Activated B cell treated with CpG ODN at 0.5 μM for 24 hours (primary cell): ENCODE data around the gene OR6C2. TPM values are rescaled to one million over a fixed set of nuclear protein-coding genes. Genes with fewer than 3 reads are reported as not detected.
A peak's percentile ranks its signal among the peaks of the same experiment; 100 is the strongest.
"Not testable (repeated sequence)": the region's sequence is repeated elsewhere in the genome, so short reads cannot be mapped to it uniquely, and the experiment has no call there.

Experiments
- ATAC-seq: fragments of 200-7000 bp; cut with Tn5 transposase; one replicate; pipeline ENCODE4 v1.10.0; 2021; ENCODE audit warnings: low read depth, mild to moderate bottlenecking, moderate library complexity
- CTCF ChIA-PET: fragments of 350-600 bp; sonication (Branson Sonifier 250); formaldehyde crosslinking; loops from one replicate; lab custom pipeline; 2021; ENCODE audit warnings: antibody characterized with exemption; lab: Charles Lee
- POLR2A ChIA-PET: fragments of 350-600 bp; sonication (Branson Sonifier 250); formaldehyde crosslinking; loops from one replicate; lab custom pipeline; 2021; ENCODE audit warnings: antibody characterized with exemption; lab: Charles Lee
- DNase-seq: peaks from one replicate; pipeline ENCODE4 v3.0.0; 2022
- H3K27ac Mint-ChIP-seq: one replicate; pipeline ENCODE4 v1.8.0; 2020; ENCODE audit warnings: mixed read lengths
- H3K27me3 Mint-ChIP-seq: one replicate; pipeline ENCODE4 v1.8.0; 2021; ENCODE audit warnings: mixed read lengths
- H3K36me3 Mint-ChIP-seq: one replicate; pipeline ENCODE4 v1.8.0; 2021; ENCODE audit warnings: low read depth, mixed read lengths
- H3K4me1 Mint-ChIP-seq: one replicate; pipeline ENCODE4 v1.8.0; 2021; ENCODE audit warnings: mixed read lengths
- H3K4me3 Mint-ChIP-seq: one replicate; pipeline ENCODE4 v1.8.0; 2020; ENCODE audit warnings: mild to moderate bottlenecking, mixed read lengths
- H3K9me3 Mint-ChIP-seq: one replicate; pipeline ENCODE4 v1.8.0; 2020; ENCODE audit warnings: mixed read lengths
- intact Hi-C: fragments of 100-400 bp; cut with micrococcal nuclease; formaldehyde crosslinking; loops from one replicate; pipeline ENCODE4 v1.15.1; 2024
- total RNA-seq: library from RNA; stranded (reverse); gene quantifications from 2 replicates; pipeline ENCODE4 v1.2.3, GENCODE V29; 2022
- TF ChIP-seq, protein P1 (sequence below): fragments of 200-600 bp; IDR thresholded peaks from one replicate; pipeline ENCODE4 v1.8.0; 2022; ENCODE audit warnings: antibody characterized with exemption, mild to moderate bottlenecking

OR6C2 gene
- total RNA-seq, 1 donor from 2014 or later = not detected

DNA sequence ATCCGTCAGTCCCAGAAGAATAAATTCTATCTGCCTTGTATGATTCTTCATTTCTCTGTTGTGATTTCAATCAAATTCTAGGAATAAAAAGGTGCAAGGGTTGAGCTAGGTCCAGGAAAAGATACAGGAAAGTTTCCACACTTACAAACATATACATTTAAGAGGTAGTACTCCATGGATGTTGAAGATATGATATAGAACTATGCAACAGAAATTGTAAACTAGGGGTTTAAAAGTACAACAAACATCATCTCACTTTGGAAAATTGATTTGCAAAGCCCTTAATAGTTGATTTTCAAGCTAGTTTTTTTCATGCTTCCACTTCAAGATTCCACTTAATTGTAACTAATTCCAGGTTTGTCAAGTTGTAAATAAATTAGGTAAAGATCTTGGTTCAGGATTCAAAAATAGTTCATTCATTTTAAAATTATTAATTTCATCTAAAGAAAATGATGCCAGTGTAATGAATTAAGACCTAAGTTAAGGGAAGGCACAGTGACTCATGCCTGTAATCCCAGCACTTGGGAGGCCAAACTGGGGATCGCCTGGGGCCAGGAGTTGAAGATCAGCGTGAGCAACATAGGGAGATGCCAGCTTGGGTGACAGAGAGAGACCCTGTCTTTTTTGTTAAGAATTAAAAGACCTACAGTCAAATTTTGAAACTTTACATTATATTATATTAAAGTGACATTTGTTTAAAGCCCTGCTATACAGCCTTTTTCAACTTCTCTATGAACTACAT lies 26.4 kb downstream of the OR6C2 start, which contains the start of gene OR6C70:
TSS of gene OR6C70 (minus strand) at position 51 of the 742 bp plus-strand sequence. CDS start at position 51, 0 bp downstream.
- no peaks in the 10 kb centered on the region for H3K27me3 Mint-ChIP-seq
- no peaks in the 10 kb centered on the region for H3K36me3 Mint-ChIP-seq
- ATAC-seq = no peak
- peaks cover 45% of the 10 kb centered on the region for H3K4me1 Mint-ChIP-seq
- ChIA-PET POLR2A (no interaction called here), CTCF (no interaction called here)
- no peak within 1 kb of the TSS for H3K4me3 Mint-ChIP-seq
- intact Hi-C loops = no loop called here
- H3K9me3 Mint-ChIP-seq = no peaks in the 10 kb centered on the region
- DNase-seq = no peak
- H3K27ac Mint-ChIP-seq = peak within 1 kb of the TSS; percentile 22
- TF ChIP-seq, protein P1, sequence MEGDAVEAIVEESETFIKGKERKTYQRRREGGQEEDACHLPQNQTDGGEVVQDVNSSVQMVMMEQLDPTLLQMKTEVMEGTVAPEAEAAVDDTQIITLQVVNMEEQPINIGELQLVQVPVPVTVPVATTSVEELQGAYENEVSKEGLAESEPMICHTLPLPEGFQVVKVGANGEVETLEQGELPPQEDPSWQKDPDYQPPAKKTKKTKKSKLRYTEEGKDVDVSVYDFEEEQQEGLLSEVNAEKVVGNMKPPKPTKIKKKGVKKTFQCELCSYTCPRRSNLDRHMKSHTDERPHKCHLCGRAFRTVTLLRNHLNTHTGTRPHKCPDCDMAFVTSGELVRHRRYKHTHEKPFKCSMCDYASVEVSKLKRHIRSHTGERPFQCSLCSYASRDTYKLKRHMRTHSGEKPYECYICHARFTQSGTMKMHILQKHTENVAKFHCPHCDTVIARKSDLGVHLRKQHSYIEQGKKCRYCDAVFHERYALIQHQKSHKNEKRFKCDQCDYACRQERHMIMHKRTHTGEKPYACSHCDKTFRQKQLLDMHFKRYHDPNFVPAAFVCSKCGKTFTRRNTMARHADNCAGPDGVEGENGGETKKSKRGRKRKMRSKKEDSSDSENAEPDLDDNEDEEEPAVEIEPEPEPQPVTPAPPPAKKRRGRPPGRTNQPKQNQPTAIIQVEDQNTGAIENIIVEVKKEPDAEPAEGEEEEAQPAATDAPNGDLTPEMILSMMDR = no peak

DNA sequence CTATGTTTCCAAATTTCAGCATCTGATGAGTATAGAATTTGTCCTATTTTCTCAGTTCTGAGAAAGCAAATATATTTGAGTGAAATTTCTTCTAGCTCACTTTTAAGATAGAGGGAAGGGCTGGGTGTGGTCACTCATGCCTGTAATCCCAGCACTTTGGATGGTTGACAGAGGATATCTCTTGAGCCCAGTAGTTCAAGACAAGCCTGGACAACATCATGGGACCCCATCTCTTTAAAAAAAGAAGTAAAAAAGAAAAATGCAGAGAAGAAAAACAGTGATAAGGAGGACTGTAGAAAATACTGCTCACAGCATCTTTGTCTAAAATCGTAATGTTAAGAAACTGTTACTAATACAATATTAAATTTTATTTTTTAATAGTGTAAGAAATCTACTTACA lies 28.4 kb downstream of the OR6C2 start:
- CTCF ChIA-PET = no interaction called here
- no peak for ATAC-seq
- POLR2A ChIA-PET = no interaction called here
- intact Hi-C loops = no loop called here
- TF ChIP-seq, protein P1 = no peak
- Mint-ChIP-seq H3K27me3 (no peaks in the 10 kb centered on the region), H3K4me1 (peaks cover 32% of the 10 kb centered on the region), H3K36me3 (no peaks in the 10 kb centered on the region), H3K9me3 (no peaks in the 10 kb centered on the region), H3K4me3 (no peak overlapping the region), H3K27ac (no peak overlapping the region)
- no peak for DNase-seq

DNA sequence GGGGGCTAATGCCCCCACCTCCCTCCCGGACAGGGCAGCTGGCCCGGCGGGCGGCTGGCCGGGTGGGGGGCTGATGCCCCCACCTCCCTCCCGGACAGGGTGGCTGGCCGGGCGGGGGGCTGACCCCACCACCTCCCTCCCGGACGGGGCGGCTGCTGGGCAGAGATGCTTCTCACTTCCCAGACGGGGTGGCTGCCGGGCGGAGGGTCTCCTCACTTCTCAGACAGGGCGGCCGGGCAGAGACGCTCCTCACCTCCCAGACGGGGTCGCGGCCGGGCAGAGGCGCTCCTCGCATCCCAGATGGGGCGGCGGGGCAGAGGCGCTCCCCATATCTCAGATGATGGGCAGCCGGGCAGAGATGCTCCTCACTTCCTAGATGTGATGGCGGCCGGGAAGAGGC lies 35.3 kb downstream of the OR6C2 start:
- CTCF ChIA-PET = not testable (repeated sequence)

DNA sequence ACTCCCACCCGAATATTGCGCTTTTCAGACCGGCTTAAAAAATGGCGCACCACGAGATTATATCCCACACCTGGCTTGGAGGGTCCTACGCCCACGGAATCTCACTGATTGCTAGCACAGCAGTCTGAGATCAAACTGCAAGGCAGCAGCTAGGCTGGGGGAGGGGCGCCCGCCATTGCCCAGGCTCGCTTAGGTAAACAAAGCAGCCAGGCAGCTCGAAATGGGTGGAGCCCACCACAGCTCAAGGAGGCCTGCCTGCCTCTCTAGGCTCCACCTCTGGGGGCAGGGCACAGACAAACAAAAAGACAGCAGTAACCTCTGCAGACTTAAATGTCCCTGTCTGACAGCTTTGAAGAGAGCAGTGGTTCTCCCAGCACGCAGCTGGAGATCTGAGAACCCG lies 40.4 kb downstream of the OR6C2 start:
- ATAC-seq, H3K36me3 Mint-ChIP-seq, H3K4me3 Mint-ChIP-seq, H3K4me1 Mint-ChIP-seq, H3K27me3 Mint-ChIP-seq, CTCF ChIA-PET, intact Hi-C loops, POLR2A ChIA-PET, DNase-seq, H3K27ac Mint-ChIP-seq, H3K9me3 Mint-ChIP-seq: not testable (repeated sequence)

More for the DNA sequence above, 35.3 kb downstream of the OR6C2 start:
- intact Hi-C loops, H3K4me1 Mint-ChIP-seq, H3K27ac Mint-ChIP-seq, DNase-seq, H3K27me3 Mint-ChIP-seq, H3K9me3 Mint-ChIP-seq, ATAC-seq, H3K4me3 Mint-ChIP-seq, H3K36me3 Mint-ChIP-seq, POLR2A ChIA-PET: not testable (repeated sequence)

DNA sequence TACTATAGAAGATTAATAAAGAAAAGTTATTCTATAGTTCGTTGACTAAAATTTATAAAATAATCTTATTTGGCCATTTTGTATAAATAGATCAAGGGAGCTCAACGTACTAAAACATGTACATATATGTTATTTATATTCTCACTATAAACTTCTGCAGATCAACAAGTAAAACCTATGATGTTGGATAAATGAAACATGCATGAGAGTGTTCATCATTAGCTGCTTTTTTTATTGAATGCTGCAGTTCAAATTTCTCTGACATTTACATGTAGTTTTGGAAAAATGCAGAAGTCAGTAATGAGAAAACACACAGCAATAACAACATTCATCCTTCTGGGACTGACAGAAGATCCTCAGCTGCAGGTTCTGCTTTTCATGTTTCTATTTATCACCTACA lies 48.2 kb downstream of the OR6C2 start, which contains the start of gene OR6C68:
TSS of gene OR6C68 (plus strand) at position 301 of the 400 bp plus-strand sequence. CDS start at position 301, 0 bp downstream.
- Mint-ChIP-seq H3K4me3 (no peak within 1 kb of the TSS), H3K9me3 (no peaks in the 10 kb centered on the region), H3K4me1 (no peaks in the 10 kb centered on the region), H3K27me3 (peaks cover 6% of the 10 kb centered on the region), H3K27ac (no peak within 1 kb of the TSS), H3K36me3 (no peaks in the 10 kb centered on the region)
- intact Hi-C loops = no loop called here
- ATAC-seq = no peak
- ChIA-PET POLR2A (no interaction called here), CTCF (no interaction called here)
- DNase-seq = no peak
- TF ChIP-seq, protein P1 = no peak

DNA sequence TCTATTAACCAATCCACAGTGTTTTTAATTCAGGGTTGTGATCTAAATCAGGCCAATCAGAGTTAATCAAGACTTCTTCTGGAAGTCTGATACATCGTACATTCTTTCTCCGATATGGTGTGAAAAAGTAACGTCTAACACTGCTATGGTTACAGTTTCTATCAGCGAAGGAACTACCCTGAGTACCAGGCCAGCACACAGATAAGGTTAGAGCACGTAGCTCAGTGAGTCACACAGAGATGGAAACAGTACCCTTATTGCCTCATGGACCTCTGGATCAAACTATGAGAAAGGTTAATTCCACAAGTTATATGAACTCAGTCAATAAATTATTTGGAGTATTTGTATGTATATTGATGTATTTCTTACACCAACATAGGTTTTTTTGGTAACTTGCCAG lies 51.6 kb downstream of the OR6C2 start:
- no peaks in the 10 kb centered on the region for H3K36me3 Mint-ChIP-seq
- TF ChIP-seq, protein P1 = no peak
- peaks cover 3% of the 10 kb centered on the region for H3K27me3 Mint-ChIP-seq
- ChIA-PET CTCF (no interaction called here), POLR2A (no interaction called here)
- H3K9me3 Mint-ChIP-seq = no peaks in the 10 kb centered on the region
- no peak overlapping the region for H3K27ac Mint-ChIP-seq
- H3K4me1 Mint-ChIP-seq = peaks cover 7% of the 10 kb centered on the region
- DNase-seq (no peak), ATAC-seq (no peak)
- no peak overlapping the region for H3K4me3 Mint-ChIP-seq
- intact Hi-C loops = no loop called here
